ENCODE measurements around the gene IPPK.

The IPPK gene

GRCh38 chr9:92696619-92697018 is 26.7 kb upstream of the IPPK start:
- DNase-seq (ENCODE audit: low read depth in 2 of 2): no peak

DNA sequence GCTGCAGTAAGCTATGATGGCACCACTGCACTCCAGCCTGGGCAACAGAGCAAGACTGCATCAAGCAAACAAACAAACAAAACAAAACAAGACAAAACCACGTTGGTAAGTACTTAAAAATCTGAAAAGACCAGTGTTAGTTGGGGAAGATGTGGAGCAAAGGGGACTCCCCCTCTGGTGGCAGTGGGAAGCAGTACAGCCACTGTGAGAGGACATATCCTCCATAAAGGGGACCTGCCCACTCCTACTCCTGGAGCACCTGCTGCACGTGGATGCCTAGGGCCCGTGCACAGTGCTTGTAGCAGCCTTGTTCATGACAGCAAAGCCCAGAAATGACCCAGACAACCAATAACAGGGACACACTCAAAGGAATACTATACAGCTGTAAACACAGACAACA is 17.0 kb upstream of the IPPK start:
- no peak for DNase-seq (ENCODE audit: low read depth in 2 of 2)

DNA sequence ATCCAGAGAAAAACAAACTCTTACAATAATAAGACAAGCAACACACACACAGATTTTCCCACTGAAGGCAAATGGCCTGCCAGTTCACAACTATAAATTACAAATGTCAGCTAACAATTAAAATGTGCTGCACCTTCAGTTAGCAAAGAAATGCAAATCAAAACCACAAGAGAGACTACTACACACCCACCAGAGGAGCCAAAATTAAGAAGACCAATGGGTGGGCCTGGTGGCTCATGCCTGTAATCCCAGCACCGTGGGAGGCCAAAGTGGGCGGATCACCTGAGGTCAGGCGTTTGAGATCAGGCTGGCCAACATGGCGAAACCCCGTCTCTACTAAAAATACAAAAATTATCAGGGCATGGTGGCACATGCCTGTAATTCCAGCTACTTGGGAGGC is 15.1 kb upstream of the IPPK start:
- DNase-seq (ENCODE audit: low read depth in 2 of 2): no peak

- DNase-seq (ENCODE audit: low read depth in 2 of 2): no peak
These were observed 12.3 kb upstream of the IPPK start for GRCh38 chr9:92682269-92682668.

GRCh38 chr9:92680166-92681119 is 10.5 kb upstream of the IPPK start:
- no peak for DNase-seq (ENCODE audit: low read depth in 2 of 2)

- no peak for DNase-seq (ENCODE audit: low read depth in 2 of 2)
These were observed 9.7 kb upstream of the IPPK start for GRCh38 chr9:92679413-92680165.

DNA sequence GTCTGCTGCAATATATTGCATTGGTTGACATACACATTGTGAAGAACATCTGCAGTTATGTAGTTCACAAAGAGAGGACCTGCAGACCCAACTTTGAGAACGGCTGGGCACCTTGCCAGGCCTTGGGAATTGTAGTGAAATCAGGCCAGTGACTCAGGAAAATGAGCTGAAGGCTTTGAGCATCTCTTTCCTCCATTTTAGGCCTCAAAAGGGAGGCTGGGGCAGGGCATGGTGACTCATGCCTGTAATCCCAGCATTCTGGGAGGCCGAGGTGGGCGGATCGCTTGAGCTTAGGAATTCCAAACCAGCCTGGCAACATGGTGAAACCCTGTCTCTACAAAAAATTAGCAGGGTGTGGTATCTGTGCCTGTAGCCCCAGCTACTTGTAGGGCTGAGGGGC is 1.4 kb upstream of the IPPK start:
- DNase-seq (ENCODE audit: low read depth in 2 of 2): no peak

DNA sequence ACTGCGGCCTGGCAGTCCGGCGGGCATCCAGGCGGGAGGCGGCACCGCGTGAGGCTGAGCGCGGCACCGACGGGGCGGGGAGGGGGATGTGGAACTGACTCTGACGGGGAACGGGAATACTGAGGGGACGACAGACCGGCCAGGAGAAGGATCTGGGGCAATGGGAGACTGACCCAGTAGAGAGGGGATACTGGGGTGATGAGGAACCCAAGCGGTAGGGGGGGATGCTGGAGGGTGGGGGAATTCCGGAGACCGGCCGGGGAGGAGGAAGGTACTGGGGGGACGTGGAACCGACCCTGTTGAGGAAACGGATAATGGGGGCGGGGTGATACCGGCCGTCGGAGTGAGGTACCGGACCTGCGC is 423 bp downstream of the IPPK start:
- DNase-seq (ENCODE audit: low read depth in 2 of 2): no peak

DNA sequence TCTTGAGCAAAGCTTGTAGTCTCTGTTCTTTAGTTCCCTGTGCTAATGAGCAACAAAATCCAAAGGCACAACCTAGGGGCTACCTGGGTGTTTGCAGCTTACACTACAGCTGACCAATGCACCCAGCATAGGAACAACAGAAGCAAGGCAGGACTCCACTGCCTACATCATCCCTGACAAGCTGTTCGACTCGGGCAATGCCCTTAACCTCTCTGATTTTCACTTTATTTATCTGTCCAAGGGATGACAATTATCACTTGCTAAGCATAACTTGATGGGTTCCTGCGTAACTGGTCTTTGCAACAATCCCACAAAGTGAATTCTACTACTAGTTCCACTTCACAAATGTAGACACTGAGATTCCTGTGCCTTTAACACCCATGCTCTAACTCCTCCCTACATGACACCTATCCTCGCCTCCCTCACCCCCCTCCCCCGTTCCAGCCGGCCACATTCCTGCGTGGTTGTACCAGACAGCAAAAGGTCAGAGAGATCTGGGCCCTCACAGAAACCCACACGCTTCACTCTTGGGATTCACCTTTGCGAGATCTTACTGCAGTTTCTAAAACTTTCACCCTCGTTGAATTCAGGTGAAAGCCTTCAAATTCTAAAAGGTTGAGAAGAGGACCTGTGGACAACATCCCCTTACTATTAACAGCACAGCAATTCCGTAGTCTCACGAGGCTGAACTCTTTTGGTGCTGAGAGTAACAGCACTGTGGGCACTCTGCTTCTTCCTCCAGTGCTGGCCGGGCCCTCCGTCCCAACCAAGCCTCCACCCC is 995 bp downstream of the IPPK start:
- DNase-seq (ENCODE audit: low read depth in 2 of 2): peak; percentile 16 to 41

GRCh38 chr9:92666912-92667532 is 2.9 kb downstream of the IPPK start:
- DNase-seq (ENCODE audit: low read depth in 2 of 2): no peak

DNA sequence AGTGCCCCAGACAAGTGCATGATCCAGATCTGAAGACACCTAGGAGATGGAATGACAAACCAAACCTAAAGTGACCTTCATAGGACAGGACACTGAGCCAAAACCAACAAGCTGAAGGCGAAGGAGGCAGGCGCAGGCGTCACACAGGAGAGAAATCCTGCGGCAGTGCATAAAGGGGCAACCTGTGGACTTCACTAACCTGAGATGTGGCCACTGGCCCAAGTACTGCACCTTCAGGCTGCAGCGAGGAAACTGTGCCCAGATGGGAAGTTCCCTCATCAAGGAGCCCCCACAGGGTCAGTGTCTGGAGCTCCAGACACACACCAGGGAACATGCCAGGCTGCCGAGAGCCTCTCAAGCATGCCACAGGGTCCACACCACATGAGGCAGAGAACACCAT is 3.7 kb downstream of the IPPK start:
- no peak for DNase-seq (ENCODE audit: low read depth in 2 of 2)

GRCh38 chr9:92665836-92666235 is 4.1 kb downstream of the IPPK start:
- no peak for DNase-seq (ENCODE audit: low read depth in 2 of 2)

DNA sequence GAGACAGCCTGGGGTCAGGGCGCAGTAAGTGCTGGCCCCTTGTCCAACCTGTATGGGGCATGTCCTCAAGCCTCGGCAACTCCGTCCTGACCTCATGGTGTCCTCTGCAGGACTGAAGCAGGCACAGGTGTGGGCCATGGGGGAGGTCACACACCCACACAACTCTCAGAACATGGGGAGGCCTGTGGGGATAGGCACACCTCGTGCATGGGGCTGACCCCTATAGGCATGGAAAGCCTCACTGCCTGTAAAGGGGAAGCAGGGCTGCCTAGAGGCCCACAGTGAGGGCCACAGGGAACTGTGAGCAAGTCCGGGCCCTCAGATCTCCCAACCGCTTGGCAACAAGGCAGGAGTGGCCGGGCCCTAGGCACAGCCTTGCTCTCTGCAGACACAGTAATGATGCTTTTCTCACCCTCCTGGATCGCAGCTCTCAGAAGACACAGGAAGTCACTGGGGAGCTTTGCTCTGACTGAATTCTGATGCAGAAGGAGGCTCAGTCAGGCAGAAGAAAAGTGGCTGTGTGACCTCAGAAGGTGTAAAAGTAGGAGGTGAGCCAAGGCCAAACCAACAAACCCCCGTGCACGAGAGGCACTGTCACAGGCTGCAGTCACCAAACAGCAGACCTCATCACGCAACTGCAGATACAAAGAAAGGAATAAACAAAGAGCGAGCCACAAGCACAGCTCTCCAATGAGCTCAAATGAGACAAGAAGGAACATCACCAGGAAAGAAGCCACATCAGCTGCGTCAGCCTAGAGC is 5.4 kb downstream of the IPPK start:
- DNase-seq (ENCODE audit: low read depth in 2 of 2): no peak

DNA sequence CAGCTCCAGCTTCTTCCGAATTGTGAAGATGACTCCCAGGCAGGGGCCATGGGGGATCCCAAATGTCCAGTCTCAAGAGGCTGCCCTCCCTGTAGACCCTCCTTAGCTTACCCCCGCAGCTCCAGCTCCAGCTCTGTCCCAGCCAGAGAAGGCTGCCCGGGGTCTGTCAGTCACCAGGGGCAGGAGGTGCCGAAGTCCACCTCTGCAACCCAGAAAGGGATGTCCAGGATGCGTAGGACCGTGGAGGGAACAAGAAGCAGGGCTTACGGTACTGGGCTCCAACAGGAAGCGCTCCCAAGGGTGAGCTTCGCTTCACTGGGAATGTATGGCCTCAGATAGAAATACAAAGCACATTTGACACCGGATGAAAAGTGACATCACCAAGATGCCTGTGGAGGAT is 6.0 kb downstream of the IPPK start:
- DNase-seq (ENCODE audit: low read depth in 2 of 2): no peak

GRCh38 chr9:92663126-92663525 is 6.8 kb downstream of the IPPK start:
- DNase-seq (ENCODE audit: low read depth in 2 of 2): no peak

DNA sequence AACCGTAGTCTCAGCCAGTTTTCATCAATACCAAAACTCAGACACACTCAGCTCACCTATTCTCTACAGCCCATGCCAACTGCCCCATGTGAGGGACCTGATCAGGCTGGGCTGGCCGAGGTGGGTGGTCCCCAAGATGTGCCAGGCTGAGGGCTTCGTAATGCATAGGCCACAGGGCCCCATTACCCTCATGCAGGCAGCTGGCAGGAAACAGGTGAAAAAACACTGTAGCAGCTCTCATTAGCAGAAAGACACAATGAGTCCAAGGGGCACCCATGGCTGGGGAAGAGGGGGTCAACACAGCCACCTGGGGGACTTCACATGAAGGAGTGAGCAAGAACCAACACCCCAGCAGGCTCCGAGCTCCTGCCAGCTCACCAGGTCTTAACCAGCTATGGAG is 8.2 kb downstream of the IPPK start:
- DNase-seq (ENCODE audit: low read depth in 2 of 2): no peak

DNA sequence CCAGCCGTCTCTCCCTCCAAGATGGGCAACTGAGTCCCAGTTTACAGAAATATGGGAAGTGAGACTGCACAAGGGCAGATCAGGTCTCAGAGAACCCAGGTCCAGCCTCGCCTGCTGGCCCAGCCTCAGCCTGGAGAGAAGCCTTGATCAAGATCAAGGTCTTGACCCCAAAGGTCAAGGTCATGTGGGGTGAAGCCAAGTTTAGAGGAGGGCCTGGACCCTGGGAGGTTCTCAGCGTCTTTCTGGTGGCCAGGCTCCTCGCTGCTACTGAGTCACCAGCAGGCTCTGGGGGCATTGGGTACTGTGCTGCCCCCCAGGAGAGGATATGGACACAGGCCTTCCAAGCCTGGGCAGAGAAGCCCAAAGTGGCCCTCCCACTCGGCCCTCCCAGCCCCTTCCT is 8.8 kb downstream of the IPPK start:
- DNase-seq (ENCODE audit: low read depth in 2 of 2): no peak

GRCh38 chr9:92660266-92660665 is 9.7 kb downstream of the IPPK start:
- DNase-seq (ENCODE audit: low read depth in 2 of 2): no peak

- DNase-seq (ENCODE audit: low read depth in 2 of 2): no peak
These were observed 10.3 kb downstream of the IPPK start for GRCh38 chr9:92659601-92660000.

DNA sequence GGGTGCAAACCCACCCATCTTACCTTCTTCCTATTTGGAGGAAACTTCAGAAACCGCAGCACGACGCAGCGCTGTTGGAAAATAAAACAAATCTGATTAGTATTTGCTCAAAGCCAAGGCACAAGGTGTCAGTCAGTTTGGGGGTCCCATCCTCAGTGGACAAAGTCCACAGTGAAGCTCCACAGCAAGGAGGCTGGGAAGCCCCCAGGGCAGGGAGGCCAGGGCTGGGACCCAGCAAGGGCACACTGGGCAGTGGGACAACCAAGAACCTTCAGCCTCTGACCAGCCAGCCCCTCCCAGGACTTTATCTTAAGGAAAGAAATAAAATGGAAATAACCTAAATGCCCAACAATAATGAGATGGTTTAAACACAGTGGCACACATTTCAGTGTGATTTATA is 11.3 kb downstream of the IPPK start:
- no peak for DNase-seq (ENCODE audit: low read depth in 2 of 2)

DNA sequence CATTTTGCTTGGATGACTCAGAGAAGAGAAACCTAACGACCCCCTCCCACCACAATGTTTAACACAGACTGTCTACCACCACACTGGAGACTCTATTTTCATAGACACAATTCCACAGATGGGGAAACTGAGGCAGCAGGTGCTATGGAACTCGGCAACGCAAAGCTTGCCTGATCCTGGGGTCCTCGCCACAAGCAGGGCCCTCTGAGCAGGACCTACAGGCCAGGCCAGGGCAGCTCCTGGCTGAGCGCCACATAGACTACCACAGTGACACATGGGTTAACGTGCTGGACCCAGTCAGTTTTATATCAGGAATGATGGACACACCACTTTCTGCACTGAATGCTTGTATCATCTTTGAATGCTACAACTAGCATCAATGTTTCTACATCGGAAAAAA is 11.8 kb downstream of the IPPK start:
- no peak for DNase-seq (ENCODE audit: low read depth in 2 of 2)
